IgD-negative memory B cell (primary cell): Measurements from ENCODE around the gene FBXO40. TPM values are rescaled to one million over a fixed set of nuclear protein-coding genes. Genes with fewer than 3 reads are reported as not detected.
A peak's percentile ranks its signal among the peaks of the same experiment; 100 is the strongest.

Experiments used
- H3K27ac Mint-ChIP-seq, 3 donors: one replicate each; pipeline ENCODE4 v1.8.0; 2020 to 2022; ENCODE audit warnings: mild to moderate bottlenecking in 3 of 3, mixed read lengths in 3 of 3, moderate library complexity in 1 of 3
- H3K27me3 Mint-ChIP-seq: one replicate; pipeline ENCODE4 v1.8.0; 2021; ENCODE audit warnings: mixed read lengths
- H3K36me3 Mint-ChIP-seq: one replicate; pipeline ENCODE4 v1.8.0; 2020; ENCODE audit warnings: mild to moderate bottlenecking, mixed read lengths
- H3K4me1 Mint-ChIP-seq, 3 donors: one replicate each; pipeline ENCODE4 v1.8.0; 2020 to 2022; ENCODE audit warnings: mixed read lengths in 3 of 3, mild to moderate bottlenecking in 1 of 3
- H3K4me3 Mint-ChIP-seq, 4 donors: one replicate each; pipeline ENCODE4 v1.8.0; 2020 to 2022; ENCODE audit warnings: mild to moderate bottlenecking in 4 of 4, mixed read lengths in 4 of 4, moderate library complexity in 3 of 4
- H3K9me3 Mint-ChIP-seq, 3 donors: one replicate each; pipeline ENCODE4 v1.8.0; 2020 to 2021; ENCODE audit warnings: mixed read lengths in 3 of 3, mild to moderate bottlenecking in 1 of 3
- polyA plus RNA-seq: library from polyadenylated mRNA; unstranded; fragments of 300-500 nt; fragmentation: Illumina TruSeq; gene quantifications from one replicate; pipeline ENCODE4 v1.2.3, GENCODE V29; 2021

The FBXO40 gene
- polyA plus RNA-seq, 1 donor from 2014 or later = 0.18 TPM

DNA sequence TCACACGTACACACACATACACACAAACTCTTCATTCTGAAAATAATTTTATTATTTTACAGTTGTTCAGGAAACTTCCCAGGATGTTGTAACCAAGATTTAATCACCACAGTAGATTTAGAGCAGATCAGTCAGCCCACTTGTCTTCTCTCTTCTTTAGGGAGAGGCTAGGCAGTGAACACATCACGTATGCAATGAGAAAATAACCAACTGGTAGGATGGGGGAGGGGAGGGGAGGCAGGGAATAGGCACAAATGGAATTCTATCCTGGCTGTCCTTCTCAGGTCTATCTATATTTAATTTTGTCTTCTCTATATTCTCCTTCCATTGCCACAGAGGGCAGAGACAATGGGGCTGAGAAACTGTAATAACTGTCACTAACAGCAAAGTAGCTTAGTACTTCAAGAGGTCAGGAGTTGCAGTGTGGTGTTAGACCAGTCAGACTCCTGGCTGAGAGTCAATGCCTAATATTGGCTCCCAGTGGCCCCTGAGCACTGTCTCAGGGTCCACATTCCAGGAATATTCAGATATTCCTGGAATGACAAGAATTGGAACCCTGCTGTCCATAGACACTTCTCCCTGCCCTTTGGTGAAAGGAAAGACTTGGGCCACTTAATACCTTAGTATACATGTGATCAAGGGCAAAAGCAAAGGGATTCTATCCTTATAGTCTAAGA is 70.1 kb downstream of the FBXO40 start:
- Mint-ChIP-seq H3K27me3 (no peaks in the 10 kb centered on the region), H3K36me3 (peaks cover 9% of the 10 kb centered on the region), H3K4me3 (no peak overlapping the region), H3K27ac (peak overlapping the region in 2 of 3 donors; percentile 8 to 75), H3K9me3 (peaks cover 1 to 5% (median 2%) of the 10 kb centered on the region in 3 donors), H3K4me1 (peaks cover 25 to 30% (median 25%) of the 10 kb centered on the region in 3 donors)

DNA sequence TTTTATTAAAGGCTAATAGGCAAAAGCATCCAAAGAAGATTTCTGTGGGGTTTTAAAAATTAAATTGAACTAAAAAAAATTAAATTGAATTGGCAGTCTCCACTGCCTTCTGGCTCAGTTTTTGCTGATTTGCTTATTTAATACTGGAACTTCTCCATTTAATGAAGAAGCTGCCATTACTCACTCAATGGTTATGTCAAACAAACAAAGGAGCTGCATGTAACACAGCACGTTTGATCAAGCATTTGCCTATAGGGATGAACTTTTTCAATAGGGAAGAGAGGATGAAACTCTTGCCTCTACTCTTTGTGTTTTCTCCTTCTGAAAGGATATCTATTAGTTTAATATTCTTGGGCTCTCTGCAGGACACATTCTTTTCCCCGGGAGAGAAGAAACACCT is 72.3 kb downstream of the FBXO40 start:
- H3K27ac Mint-ChIP-seq = no peak overlapping the region
- H3K27me3 Mint-ChIP-seq = no peaks in the 10 kb centered on the region
- peaks cover 10 to 13% (median 13%) of the 10 kb centered on the region in 3 donors for H3K4me1 Mint-ChIP-seq
- H3K9me3 Mint-ChIP-seq = peaks cover 1 to 5% (median 2%) of the 10 kb centered on the region in 3 donors
- H3K4me3 Mint-ChIP-seq = no peak overlapping the region
- H3K36me3 Mint-ChIP-seq = peaks cover 13% of the 10 kb centered on the region

DNA sequence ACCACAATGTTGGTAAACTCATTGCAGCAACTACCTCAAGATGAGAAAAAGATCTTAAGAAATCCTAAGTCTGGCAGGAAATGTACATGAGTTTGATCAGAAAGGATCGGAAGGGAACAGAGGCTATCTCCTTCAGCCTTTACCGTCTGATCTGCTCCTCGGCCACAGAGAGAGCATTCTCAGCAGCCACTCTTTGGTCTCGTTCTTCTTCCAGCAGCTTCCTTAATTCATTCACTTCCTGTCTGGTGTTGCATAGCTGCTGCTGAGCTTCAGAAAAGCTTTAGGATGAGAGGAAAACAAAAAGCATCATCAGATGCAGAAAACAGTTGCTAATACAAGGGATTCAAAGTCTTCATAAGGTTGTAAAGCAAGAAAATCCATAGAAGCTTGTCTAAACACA is 74.2 kb downstream of the FBXO40 start:
- H3K27ac Mint-ChIP-seq = no peak overlapping the region
- no peaks in the 10 kb centered on the region for H3K27me3 Mint-ChIP-seq
- peaks cover 13% of the 10 kb centered on the region for H3K36me3 Mint-ChIP-seq
- no peaks in the 10 kb centered on the region for H3K4me1 Mint-ChIP-seq
- H3K4me3 Mint-ChIP-seq = no peak overlapping the region
- H3K9me3 Mint-ChIP-seq = no peaks in the 10 kb centered on the region

DNA sequence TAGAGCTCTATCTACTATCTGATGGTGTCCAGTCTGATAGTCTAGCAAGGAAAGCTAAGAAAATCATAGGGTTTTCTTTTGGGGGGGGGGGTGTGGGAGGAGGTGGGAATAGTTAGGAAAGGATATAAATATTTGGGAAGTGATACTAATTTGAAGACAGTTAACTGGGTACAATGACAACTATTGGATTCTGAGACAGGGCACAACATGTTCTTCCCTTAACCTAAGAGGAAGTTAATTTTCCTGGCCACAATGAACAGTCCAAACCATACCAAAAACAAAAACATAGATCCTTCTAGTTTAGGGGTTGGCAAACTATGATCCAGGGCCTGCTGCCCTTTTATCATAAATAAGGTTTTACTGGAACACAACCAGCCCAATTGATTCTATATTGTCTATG is 77.5 kb downstream of the FBXO40 start:
- Mint-ChIP-seq H3K27ac (no peak overlapping the region), H3K9me3 (no peaks in the 10 kb centered on the region), H3K27me3 (no peaks in the 10 kb centered on the region), H3K36me3 (peaks cover 10% of the 10 kb centered on the region), H3K4me3 (no peak overlapping the region), H3K4me1 (no peaks in the 10 kb centered on the region)

DNA sequence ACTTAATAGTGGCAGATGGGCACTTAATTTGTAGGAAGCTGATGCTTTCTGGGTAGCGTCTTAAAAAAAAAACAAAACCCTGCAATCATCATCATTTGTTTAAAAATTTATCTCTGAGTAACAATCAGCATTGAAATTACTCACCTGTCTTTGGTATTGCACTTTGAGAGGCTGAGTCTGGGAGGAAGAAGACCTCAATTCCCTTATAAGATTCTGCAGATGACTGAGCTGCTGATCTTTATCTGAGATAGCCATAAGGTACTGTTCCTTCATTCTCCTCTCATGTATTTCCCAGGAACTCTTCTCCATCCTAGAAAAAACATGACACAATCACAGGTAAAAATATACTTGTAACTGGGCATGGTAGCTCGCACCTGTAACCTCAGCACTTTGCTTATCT is 84.0 kb downstream of the FBXO40 start:
- H3K4me1 Mint-ChIP-seq = no peaks in the 10 kb centered on the region
- H3K36me3 Mint-ChIP-seq = peaks cover 14% of the 10 kb centered on the region
- peak overlapping the region in 1 of 3 donors; percentile 27 for H3K27ac Mint-ChIP-seq
- no peak overlapping the region for H3K4me3 Mint-ChIP-seq
- no peaks in the 10 kb centered on the region for H3K27me3 Mint-ChIP-seq
- no peaks in the 10 kb centered on the region for H3K9me3 Mint-ChIP-seq

Other genes with a start within 250 kb of the FBXO40 start
- gene POLQ, start 47.4 kb upstream of the FBXO40 start, polyA plus RNA-seq = not detected
- gene ARGFX, start 25.4 kb upstream of the FBXO40 start, polyA plus RNA-seq = not detected
- 468 TPM for gene HCLS1, start 67.5 kb downstream of the FBXO40 start, polyA plus RNA-seq
- gene GOLGB1, start 156.4 kb downstream of the FBXO40 start, polyA plus RNA-seq = 10.0 TPM
- 28.6 TPM for gene IQCB1, start 241.7 kb downstream of the FBXO40 start, polyA plus RNA-seq
- gene EAF2, start 241.8 kb downstream of the FBXO40 start, polyA plus RNA-seq = 296 TPM